ENCODE results near the gene VSTM2B.

DNA sequence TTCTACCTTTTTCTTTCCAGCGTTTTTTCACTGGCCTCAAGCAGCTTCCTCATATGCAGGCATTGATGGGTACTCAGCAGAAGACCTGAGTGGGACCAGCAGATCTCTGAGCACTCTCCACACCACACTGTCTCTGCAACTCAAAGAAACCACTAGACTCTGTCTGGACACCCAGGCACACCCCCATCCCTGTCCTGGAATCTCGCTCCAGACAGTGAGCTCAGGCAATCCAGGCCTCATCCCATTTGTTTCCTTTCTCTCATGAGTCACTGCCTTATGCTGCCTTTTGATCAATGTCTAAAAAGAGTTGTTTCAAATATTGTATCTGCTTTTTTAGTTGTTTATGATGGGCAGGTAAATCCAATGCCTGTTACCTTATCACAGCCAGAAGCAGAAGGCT is 60.6 kb downstream of the VSTM2B start:
- TF ChIP-seq, protein P1, sequence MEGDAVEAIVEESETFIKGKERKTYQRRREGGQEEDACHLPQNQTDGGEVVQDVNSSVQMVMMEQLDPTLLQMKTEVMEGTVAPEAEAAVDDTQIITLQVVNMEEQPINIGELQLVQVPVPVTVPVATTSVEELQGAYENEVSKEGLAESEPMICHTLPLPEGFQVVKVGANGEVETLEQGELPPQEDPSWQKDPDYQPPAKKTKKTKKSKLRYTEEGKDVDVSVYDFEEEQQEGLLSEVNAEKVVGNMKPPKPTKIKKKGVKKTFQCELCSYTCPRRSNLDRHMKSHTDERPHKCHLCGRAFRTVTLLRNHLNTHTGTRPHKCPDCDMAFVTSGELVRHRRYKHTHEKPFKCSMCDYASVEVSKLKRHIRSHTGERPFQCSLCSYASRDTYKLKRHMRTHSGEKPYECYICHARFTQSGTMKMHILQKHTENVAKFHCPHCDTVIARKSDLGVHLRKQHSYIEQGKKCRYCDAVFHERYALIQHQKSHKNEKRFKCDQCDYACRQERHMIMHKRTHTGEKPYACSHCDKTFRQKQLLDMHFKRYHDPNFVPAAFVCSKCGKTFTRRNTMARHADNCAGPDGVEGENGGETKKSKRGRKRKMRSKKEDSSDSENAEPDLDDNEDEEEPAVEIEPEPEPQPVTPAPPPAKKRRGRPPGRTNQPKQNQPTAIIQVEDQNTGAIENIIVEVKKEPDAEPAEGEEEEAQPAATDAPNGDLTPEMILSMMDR (conservative IDR thresholded peaks at IDR 0.05; ENCODE audit: low read length) = no peak
- TF ChIP-seq EZH2phosphoT487 (IDR thresholded peaks at IDR 0.05; ENCODE audit: borderline replicate concordance, low read depth, low read length) = no peak

Measured in OCI-LY7 (cell line).